ENCODE measurements around the gene YES1.

Gene YES1

DNA sequence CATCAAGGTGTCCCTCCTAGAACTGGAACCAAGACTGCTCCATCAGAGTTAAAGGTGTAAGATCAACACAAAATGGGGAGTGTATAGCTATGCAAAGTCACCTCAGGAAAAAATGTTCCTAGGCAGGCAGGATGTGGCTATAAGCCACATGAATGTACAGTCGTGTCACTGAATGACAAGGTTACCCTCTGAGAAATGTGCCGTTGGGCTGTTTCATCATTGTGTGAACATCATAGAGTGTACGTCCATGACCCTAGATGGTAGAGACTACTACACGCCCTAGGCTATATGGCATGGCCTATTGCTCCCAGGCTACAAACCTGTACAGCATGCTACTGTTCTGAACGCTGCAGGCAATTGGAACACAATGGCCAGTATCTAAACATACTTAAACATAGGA lies 130.1 kb downstream of the YES1 start:
- no peak for DNase-seq

DNA sequence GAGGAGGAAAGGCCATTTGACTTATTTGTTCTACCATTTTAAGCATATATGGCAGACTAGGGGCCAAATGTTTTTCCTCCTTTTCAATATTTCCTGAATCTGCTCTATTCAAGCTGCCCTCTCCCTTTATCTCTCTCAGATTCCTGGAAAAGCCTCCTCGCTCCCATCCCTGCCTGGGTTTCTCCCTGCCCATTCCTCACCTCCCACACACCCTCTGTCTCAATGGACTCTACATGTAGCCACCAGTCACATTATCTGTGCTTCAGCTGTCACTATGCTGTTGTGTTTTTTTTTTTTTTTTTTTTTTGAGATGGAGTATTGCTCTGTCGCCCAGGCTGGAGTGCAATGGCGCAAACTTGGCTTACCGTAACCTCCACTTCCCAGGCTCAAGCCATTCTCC lies 131.7 kb downstream of the YES1 start:
- no peak for DNase-seq

GRCh38 chr18:679516-679915 lies 132.5 kb downstream of the YES1 start:
- DNase-seq = no peak

DNA sequence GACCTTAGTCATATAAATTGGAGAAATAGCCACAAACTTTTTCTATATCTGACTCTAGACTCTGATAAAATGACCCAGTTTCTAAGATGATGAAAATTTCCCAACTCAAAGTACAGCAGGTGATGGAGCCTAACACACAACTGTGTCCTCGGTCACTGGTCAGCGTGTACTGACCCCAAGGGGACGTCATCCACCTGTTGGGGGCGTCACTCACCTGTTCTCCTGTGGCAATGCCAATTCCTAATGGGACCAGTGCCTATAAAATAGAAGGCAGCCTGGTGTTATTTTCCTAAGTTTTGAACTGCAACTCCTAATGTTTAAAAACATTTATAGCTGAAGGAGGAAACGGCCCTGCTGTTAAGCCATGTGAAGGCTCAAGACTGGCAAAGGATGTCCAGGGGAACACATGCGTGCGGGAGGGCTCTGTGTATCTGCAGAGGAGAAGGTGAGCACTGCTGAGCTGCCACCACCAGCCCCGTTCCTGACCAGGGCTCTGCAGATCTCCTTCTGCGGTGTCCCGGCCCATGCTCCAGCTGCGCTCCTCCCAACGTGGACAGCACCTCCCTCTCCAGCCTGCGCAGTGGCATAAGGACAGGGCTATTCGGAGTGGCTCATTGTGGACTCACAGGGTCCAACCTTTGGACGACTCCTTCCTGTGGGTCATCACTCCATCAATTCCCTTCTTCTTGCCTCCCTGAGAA lies 133.4 kb downstream of the YES1 start:
- DNase-seq = no peak

- DNase-seq = no peak
These were observed 134.1 kb downstream of the YES1 start for GRCh38 chr18:677951-678381.

GRCh38 chr18:677145-677544 lies 134.9 kb downstream of the YES1 start:
- no peak for DNase-seq

DNA sequence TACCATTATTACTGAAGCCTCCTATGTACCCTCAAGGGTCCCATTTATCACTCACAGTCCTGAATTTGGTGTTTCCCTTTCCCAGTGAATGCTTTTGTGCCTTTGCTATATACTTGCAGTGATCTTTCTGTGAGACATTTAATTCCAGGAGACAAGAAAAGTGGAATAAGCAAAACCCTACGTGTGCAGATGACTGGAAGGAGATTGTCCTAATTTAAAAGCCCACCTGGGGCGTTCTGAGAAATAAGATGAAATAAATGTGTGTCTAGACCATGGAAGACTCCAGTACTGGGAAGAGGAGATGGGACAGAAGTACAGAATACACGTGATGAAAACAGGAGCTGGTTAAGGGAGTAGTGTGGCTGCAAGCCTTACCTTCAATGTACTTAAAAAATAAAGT lies 135.3 kb downstream of the YES1 start:
- DNase-seq = no peak

DNA sequence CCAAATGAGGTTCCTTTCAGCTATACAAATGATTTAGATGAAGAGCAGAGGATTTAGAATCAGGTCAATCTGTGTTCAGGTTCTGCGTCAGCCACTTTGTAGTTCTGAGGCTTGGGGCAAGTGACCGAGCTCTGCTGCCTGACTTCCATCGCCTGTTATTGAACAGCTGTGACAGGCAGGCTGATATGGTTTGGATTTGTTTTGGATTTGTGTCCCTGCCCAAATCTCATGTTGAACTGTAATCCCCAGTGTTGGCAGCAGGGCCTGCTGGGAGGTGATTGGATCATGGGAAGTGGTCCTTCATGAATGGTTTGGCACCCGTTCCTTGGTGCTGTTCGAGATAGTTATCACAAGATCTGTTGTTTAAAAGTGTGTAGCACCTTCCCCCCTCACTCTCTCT lies 136.0 kb downstream of the YES1 start:
- DNase-seq = no peak

DNA sequence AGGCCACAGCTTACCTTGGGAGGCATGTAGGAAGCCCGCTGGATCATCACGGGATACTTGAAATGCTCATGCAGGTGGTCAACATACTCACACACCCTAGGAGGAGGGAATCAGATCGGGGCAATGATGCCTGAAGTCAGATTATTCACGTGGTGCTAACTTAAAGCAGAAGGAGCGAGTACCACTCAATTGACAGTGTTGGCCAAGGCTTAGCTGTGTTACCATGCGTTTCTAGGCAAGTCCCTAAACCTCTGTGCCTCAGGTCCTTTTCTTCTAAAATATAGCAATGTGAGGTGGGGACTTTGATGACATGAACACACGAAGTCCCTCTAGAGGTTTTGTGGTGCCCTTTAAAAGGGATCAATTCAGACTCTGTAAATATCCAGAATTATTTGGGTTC lies 136.7 kb downstream of the YES1 start:
- no peak for DNase-seq

GRCh38 chr18:673769-674168 lies 138.3 kb downstream of the YES1 start:
- DNase-seq = no peak

DNA sequence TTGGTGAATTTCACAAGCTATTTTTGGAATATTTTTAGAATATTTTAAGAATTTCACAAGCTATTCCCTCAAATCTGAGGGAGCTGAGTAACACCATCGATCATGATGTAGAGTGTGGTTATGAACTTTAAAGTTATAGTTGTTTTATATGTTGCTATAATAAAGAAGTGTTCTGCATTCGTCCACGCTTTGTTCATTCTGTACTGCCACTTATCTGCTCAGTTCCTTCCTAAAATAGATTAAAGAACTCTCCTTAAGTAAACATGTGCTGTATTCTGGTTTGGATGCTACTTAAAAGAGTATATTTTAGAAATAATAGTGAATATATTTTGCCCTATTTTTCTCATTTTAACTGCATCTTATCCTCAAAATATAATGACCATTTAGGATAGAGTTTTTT lies 138.7 kb downstream of the YES1 start:
- DNase-seq = no peak

Data from SW 1271 (cell line).